G401.6 (cell line): ENCODE data around the gene AZGP1.
"Not testable (repeated sequence)": the region's sequence is repeated elsewhere in the genome, so short reads cannot be mapped to it uniquely, and the experiment has no call there.

ENCODE experiments used
- FAIRE-seq: peaks from 2 replicates; lab custom pipeline; 2012; peaks lifted over from hg19 to GRCh38; lab: Jason Lieb, UNC

Gene AZGP1

DNA sequence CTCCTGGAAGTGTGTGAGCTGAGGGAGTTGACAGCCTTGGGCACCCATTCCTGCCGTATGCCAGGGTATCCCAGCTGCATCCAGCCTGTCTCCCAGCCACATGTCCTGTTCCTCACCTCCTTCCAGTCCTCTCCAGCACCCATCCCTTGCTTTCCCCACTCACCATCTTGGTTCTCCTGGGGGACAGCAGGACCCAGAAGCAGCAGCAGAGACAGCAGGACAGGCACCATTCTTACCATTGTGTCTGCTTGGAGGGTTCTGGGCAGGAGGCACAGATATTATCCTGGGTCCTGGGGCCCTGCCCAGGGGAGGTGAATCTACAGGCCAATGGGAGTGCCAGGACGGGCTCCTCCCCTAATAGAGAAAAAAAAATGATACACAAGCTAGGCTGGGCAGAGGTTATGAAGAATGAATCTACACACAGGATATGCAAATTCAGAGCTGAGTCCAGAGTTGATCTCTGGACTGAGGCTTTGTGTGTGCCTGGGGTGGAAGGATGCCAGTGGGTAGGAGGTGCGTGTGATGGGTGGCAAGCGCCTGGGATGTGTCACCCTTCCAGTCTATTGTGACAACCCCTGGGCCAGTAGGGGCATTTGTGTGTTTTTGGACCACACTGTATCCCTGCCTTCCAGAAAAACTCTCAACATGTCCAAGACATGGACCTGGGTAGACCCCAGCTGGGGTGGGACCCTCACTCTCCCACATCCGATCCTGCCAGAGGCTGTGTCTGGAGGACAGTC is at the start of gene AZGP1:
TSS of gene AZGP1 (minus strand) at position 250 of the 740 bp plus-strand sequence. CDS start at position 239, 11 bp downstream.
- FAIRE-seq: no peak

DNA sequence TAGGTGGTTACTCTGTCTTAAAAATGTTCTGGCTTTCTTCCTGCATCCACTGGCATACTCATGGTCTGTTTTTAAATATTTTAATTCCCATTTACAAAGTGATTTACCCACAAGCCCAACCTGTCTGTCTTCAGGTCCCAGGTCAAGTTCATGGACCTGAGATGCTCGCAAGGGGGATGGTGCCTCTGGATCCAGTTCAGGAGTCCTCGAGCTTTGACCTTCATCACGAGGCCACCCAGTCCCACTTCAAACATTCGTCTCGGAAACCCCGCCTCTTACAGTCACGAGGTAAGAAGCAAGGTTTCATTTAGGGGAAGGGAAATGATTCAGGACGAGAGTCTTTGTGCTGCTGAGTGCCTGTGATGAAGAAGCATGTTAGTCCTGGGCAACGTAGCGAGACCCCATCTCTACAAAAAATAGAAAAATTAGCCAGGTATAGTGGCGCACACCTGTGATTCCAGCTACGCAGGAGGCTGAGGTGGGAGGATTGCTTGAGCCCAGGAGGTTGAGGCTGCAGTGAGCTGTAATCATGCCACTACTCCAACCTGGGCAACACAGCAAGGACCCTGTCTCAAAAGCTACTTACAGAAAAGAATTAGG is 48.3 kb upstream of the AZGP1 start:
- no peak for FAIRE-seq

- no peak for FAIRE-seq
Observed at GRCh38 chr7:100023526-100023925, 47.7 kb upstream of the AZGP1 start.

DNA sequence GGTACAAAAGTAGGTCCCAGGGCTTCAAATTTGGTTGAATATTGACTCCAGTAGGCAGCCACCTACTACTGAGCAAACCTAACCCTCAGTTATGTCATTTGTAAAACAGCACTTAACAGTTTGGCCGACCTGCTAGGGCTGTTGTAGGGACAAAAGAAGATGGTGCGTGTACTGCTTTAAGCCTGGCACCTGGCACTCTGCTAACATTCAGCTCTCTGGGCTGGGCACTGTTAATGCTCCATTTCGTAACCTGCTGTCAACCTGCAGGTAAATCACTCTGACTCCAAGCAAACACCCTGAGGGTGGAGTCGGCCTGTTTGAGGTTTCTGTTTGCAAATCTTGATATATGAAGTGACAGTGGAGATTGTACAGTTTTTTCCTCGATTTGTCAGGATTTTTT is 46.8 kb upstream of the AZGP1 start:
- FAIRE-seq: no peak

DNA sequence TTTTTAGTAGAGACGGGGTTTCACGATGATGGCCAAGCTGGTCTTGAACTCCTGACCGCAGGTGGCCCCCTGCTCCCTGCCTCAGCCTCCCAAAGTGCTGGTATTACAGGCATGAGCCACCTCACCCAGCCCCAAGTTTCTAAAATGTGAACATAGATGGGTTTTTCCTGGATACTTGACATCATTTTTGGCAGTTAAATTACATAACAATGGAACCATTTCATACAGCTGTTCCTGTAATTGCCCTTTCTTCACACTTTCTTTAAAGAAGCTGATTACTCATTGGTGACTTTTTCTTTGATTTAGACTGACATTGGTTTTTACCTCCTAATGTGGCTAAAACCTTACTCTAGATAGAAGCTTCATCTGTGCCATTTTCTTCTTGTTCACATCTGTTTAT is 45.5 kb upstream of the AZGP1 start:
- no peak for FAIRE-seq

- no peak for FAIRE-seq
Observed at GRCh38 chr7:100019908-100020307, 44.1 kb upstream of the AZGP1 start.

GRCh38 chr7:100017875-100018274 is 42.0 kb upstream of the AZGP1 start:
- FAIRE-seq: no peak

- no peak for FAIRE-seq
Observed at GRCh38 chr7:100017300-100017699, 41.5 kb upstream of the AZGP1 start.

DNA sequence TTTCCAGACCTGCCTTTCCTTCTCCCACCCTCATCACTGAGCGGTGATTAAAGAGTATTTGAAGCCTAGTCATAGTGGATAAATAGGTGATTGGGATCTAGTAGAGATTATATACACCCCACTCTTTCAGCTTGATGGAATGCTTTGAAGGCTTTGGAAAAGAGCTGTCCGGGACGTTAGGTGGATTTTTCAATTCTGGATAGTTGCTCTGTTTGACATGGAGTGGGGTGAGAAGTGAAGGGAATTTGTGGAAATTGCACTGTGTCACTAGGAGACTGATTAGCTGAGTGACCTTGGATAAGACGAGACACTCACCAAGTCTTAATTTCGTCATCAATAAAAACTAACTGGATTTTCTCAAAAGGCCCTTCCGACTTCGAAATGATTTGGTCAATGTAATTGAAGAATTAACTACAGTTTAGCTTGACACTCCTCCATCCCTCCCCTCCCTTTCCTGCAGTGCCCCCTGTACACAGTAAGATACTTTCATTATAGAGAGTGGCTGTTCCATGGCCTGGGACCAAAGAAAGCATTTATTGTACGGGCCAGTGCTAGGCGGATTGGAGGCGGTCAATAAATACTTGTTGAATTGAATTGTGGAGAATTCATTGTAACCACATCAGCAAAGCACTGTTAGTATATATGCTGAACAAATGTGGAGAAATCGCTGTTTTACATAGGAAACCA is 40.5 kb upstream of the AZGP1 start:
- FAIRE-seq: no peak

GRCh38 chr7:100015232-100016214 is 39.7 kb upstream of the AZGP1 start, which contains the start of gene ZKSCAN1:
TSS of gene ZKSCAN1 (plus strand) at chr7:100015596. CDS start at chr7:100023507, 7,911 bp downstream.
- peak; percentile 72 for FAIRE-seq

DNA sequence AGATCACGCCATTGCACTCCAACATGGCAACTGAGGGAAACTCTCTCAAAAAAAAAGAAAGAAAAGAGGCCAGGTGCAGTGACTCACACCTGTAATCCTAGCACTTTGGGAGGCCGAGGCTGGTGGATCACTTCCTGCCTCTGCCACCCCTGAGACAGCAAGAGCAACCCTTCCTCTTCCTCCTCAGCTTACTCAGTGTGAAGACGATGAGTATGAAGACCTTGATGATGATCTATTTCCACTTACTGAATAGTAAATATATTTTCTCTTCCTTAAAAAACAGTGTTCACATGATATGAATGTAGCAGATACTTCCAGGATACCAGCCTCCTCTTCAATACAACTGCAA is 37.5 kb upstream of the AZGP1 start:
- FAIRE-seq: no peak

DNA sequence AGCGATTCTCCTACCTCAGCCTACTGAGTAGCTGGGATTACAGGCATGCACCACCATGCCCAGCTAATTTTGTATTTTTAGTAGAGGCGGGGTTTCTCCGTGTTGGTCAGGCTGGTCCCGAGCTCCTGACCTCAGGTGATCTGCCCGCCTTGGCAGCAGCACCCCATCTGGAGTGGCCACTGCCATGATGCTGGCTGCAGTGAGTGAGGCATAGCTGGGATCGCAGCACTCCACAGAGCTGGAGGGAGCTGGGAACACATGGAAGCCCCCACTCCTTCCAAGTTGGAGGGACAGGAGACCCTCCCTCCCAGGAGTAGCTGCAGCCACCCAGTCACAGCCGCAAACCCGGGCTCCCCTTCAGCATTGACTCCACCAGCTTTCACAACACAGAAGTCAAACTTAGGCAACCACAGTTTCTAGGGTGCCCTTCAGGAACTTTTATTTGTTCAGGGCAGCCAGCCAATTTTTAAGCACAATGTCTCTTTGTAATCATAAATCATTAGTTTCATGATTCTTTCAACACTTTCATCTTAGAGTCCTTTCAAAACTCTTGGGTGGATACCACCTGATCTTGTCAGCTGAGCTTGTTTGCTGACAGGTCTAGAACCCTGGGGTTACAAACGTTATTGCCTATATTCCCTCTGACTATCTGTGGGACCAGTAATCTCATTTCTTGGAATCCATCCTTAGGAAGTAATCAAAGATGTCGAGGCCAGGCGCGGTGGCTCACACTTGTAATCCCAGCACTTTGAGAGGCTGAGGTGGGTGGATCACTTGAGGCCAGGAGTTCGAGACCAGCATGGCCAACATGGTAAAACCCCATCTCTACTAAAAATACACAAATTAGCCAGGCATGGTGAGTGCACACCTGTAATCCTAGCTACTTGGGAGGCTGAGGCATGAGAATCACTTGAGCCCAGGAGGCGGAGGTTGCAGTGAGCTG is 36.8 kb upstream of the AZGP1 start:
- FAIRE-seq: not testable (repeated sequence)

GRCh38 chr7:100011516-100011915 is 35.7 kb upstream of the AZGP1 start:
- FAIRE-seq: no peak

- FAIRE-seq: no peak
Observed at GRCh38 chr7:100010901-100011300, 35.1 kb upstream of the AZGP1 start.

GRCh38 chr7:100009952-100010351 is 34.1 kb upstream of the AZGP1 start:
- not testable (repeated sequence) for FAIRE-seq

DNA sequence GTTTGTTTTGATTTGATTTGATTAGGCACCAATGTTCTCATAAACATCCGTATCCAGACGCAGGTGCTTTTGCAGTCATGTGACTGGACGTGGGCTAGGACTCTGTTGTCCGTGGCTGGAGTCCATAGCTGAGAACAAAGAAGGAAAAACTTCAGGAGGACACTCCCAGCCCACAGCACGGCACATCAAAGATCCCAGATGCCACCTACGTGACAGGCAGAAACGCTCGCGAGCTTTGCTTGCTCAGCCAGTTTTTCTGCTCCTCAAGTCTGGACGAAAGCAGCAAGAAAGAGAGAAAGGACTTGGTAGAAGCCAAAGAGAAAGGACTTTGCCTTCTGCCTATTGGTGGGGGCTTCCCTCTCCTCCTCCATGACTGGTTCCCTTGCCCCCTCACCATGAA is 32.7 kb upstream of the AZGP1 start:
- FAIRE-seq: no peak

DNA sequence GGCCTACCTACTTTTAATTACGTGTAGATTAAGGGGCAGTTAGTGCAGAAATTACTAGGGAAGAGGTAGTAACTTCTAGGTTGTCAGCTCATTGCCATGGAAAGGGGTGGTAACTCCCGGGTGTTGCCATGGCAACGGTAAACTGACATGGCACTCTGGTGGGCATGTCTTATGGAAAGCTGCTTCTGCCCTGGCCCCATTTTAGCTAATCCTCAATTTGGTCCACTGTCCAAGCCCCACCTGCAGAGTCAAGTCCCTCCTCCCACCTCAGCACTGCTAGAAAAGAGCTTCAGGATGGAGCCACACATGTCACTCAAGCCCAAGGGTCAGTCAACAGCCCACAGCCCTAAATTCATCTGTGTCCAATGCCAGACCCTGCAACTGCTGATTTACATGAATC is 32.1 kb upstream of the AZGP1 start:
- FAIRE-seq: no peak

DNA sequence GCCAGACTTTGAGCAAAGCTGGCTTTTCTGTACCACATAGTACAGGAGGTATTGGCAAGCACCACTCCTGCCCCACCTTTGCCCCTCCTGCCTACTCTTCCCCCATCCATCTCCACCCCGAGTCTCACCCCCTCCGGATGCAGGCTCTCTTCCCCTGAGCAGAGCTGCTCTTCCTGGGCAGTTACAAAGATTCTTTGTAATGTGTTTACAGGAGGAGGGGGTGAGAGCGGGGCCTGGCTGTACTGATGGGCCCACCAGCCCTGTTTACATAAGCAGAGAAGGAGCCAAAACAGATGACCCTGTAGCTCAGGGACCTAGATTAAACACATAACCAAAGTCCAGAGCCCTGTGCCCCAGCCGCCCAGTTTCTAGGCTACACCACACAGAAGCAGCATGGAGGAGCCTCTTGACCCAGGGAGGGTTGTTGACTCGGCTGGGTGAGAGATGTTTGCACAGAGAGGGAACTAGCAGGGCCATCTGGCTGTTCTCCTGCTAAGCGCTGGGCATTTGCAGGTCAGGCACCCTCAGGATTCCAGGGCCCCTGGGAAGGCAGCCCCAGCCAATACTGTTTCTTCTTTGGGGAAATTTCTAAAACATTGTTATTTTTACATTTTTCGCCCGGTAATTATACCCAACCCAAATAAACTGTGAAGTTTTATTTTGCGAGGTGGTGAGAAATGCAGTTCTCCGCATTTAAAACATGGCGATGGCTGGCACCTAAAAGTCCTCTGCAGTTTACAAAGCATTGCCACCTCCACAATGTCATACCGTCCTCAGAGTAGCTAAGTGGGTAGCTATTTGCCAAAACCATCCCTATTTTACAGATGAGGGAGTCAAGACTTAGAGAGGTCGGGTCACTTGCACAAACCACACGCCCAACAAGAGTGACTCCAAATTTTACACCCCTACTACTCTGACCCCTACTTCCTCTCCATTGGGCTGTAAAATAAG is 28.2 kb upstream of the AZGP1 start:
- FAIRE-seq: no peak

- no peak for FAIRE-seq
Observed at GRCh38 chr7:100000239-100000638, 24.4 kb upstream of the AZGP1 start.
